KOPT-K1 (cell line): ENCODE measurements around the gene CNOT10.
"Not testable (repeated sequence)": the region's sequence is repeated elsewhere in the genome, so short reads cannot be mapped to it uniquely, and the experiment has no call there.

Source experiments
- H3K27ac ChIP-seq: fragments of 200-600 bp; sonication (generic); 2 replicates; pipeline ENCODE4 v1.5.1; 2016; ENCODE audit warnings: antibody characterized with exemption, mild to moderate bottlenecking, low read depth, low read length; ENCODE audit not compliant: poor library complexity, severe bottlenecking
- H3K36me3 ChIP-seq: fragments of 200-600 bp; sonication (generic); 2 replicates; pipeline ENCODE4 v1.5.1; 2017; ENCODE audit warnings: antibody characterized with exemption, mild to moderate bottlenecking, low read length, moderate library complexity; ENCODE audit not compliant: insufficient read depth
- H3K9me3 ChIP-seq: fragments of 200-600 bp; sonication (generic); 2 replicates; pipeline ENCODE4 v1.5.1; 2017; ENCODE audit warnings: antibody characterized with exemption, low read length, mild to moderate bottlenecking; ENCODE audit not compliant: insufficient read depth, poor library complexity, severe bottlenecking

The CNOT10 gene

GRCh38 chr3:32759342-32759741 is 74.4 kb downstream of the CNOT10 start:
- Histone ChIP-seq H3K36me3 (peaks cover 48% of the 10 kb centered on the region), H3K27ac (peak overlapping the region; percentile 2), H3K9me3 (no peaks in the 10 kb centered on the region)

GRCh38 chr3:32764481-32764880 is 79.5 kb downstream of the CNOT10 start:
- no peaks in the 10 kb centered on the region for H3K9me3 ChIP-seq
- no peak overlapping the region for H3K27ac ChIP-seq
- H3K36me3 ChIP-seq = peaks cover 85% of the 10 kb centered on the region

DNA sequence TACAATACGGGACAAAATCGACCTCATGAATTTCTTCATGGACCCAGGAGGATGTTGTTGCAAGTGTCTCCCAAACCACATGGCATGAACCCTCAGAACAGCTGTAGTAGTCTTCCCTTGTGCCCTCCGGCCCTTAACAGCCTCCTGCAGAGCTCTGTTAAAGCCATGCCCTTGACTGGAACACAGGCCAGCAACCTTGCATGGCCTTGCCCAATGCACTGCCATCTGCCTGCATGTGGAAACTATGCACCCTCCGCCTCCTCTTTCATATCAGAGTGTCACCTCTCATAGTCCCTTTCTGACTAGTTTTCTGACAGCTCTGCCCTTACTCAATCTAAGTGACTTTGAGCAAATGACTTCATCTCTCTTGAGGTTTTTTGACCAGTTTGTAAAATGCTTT is 93.4 kb downstream of the CNOT10 start:
- H3K36me3 ChIP-seq = peaks cover 34% of the 10 kb centered on the region
- no peaks in the 10 kb centered on the region for H3K9me3 ChIP-seq
- H3K27ac ChIP-seq = no peak overlapping the region

GRCh38 chr3:32780071-32780734 is 95.2 kb downstream of the CNOT10 start:
- H3K27ac ChIP-seq = no peak overlapping the region
- no peaks in the 10 kb centered on the region for H3K9me3 ChIP-seq
- H3K36me3 ChIP-seq = peaks cover 16% of the 10 kb centered on the region

GRCh38 chr3:32780735-32781210 is 95.8 kb downstream of the CNOT10 start:
- H3K27ac ChIP-seq = no peak overlapping the region
- no peaks in the 10 kb centered on the region for H3K9me3 ChIP-seq
- peaks cover 12% of the 10 kb centered on the region for H3K36me3 ChIP-seq

DNA sequence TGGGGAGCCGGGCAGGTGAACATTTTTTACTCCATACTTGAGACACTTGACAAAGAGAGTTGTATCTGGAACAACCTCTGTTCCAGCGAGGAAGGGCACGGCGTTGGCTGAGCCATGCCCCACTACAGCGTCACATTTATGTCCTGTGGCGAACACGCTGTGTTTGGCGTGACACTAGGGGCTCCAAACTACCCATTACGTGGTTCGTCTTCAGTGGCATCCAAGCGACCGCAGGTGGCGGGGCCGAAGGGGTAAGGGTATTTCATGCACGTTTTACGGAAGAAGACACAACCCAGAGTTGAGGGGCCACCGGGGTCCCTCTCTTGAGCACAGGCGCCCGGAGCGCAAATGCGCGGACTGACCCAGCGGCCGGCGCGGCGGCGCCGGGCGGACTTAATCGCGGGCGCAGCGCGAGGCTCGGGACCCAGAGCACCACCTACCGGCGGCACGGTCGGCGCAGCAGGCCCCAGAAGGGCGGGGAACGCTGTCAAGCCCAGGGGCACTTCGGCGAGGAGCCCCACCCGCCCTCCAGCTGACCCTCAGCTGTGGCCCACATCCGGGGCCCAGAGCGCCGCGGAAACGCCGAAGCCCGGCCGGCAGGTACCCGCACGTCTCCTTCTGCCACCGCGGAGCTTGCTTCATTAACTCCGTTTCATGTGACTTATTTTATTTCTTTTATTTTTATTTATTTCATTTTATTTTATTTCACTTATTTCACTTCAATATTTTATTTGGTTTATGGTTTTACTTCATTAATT is 96.4 kb downstream of the CNOT10 start:
- no peaks in the 10 kb centered on the region for H3K9me3 ChIP-seq
- no peak overlapping the region for H3K27ac ChIP-seq
- peaks cover 6% of the 10 kb centered on the region for H3K36me3 ChIP-seq

- not testable (repeated sequence) for H3K9me3 ChIP-seq, H3K36me3 ChIP-seq, H3K27ac ChIP-seq
Measured at GRCh38 chr3:32781969-32782270, 96.9 kb downstream of the CNOT10 start.

- no peaks in the 10 kb centered on the region; the same call in 1 of the 2 replicates for H3K36me3 ChIP-seq
- H3K9me3 ChIP-seq = no peaks in the 10 kb centered on the region
- H3K27ac ChIP-seq = no peak overlapping the region
Measured at GRCh38 chr3:32782407-32782806, 97.4 kb downstream of the CNOT10 start.

DNA sequence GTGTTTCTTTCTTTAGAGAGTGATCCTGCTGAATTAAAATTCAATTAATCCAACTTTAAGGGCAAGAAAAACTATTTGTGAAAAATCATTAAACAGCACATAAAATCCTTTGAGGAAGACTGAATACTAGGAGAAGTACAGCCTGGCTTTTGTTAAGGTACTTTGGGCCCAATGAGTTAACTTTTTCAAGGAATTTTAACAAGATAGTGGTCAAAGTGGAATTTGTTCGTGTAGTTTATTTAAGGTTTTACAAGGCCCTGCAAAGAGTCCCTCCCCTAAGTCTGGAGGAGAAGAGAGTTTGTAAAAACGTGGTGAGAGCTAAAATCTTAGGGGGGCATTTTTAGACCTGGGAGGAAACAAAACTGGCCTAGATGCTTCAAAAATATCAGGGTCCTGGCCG is 106.8 kb downstream of the CNOT10 start:
- no peak overlapping the region for H3K27ac ChIP-seq
- no peaks in the 10 kb centered on the region for H3K9me3 ChIP-seq
- H3K36me3 ChIP-seq = no peaks in the 10 kb centered on the region

GRCh38 chr3:32794487-32795308 is 109.7 kb downstream of the CNOT10 start:
- H3K9me3 ChIP-seq = no peaks in the 10 kb centered on the region

DNA sequence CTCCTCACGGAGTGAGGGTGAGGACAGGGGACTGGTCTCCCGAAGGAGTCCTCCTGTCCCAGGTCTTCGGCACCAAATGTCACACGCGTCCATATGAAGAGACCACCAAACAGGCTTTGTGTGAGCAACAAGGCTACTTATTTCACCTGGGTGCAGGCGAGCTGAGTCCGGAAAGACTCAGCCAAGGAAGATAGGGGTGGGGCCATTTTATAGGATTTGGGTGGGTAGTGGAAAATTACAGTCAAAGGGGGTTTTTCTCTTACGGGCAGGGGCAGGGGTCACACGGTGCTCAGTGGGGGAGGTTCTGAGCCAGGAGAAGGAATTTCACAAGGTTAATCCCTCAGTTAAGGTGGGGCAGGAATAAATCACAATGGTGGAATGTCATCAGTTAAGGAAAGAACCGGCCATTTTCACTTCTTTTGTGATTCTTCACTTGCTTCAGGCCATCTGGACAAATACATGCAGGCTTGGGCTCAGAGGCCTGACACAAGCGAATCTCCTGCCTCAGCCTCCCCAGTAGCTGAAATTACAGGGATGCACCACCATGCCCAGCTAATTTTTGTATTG is 111.5 kb downstream of the CNOT10 start:
- not testable (repeated sequence) for H3K36me3 ChIP-seq, H3K27ac ChIP-seq, H3K9me3 ChIP-seq

More at GRCh38 chr3:32794487-32795308, 109.7 kb downstream of the CNOT10 start:
- no peak overlapping the region for H3K27ac ChIP-seq
- no peaks in the 10 kb centered on the region for H3K36me3 ChIP-seq

GRCh38 chr3:32797776-32798175 is 112.8 kb downstream of the CNOT10 start:
- Histone ChIP-seq H3K27ac (no peak overlapping the region), H3K36me3 (no peaks in the 10 kb centered on the region), H3K9me3 (no peaks in the 10 kb centered on the region)

DNA sequence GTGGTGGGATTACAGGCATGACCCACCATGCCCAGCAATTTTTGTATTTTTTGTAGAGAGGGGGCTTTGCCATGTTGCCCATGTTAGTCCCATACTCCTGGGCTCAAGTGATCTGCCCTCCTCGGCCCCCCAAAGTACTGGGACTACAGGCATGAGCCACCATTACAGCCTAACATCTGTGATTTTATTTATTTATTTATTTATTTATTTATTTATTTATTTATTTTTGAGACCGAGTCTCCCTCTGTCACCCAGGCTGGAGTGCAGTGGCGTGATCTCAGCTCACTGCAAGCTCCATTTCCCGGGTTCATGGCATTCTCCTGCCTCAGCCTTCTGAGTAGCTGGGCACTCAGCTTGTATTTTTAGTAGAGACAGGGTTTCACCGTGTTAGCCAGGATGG is 116.5 kb downstream of the CNOT10 start:
- H3K36me3 ChIP-seq, H3K27ac ChIP-seq, H3K9me3 ChIP-seq: not testable (repeated sequence)

GRCh38 chr3:32813180-32813579 is 128.2 kb downstream of the CNOT10 start:
- no peaks in the 10 kb centered on the region for H3K36me3 ChIP-seq
- no peak overlapping the region for H3K27ac ChIP-seq
- H3K9me3 ChIP-seq = peaks cover 10% of the 10 kb centered on the region

DNA sequence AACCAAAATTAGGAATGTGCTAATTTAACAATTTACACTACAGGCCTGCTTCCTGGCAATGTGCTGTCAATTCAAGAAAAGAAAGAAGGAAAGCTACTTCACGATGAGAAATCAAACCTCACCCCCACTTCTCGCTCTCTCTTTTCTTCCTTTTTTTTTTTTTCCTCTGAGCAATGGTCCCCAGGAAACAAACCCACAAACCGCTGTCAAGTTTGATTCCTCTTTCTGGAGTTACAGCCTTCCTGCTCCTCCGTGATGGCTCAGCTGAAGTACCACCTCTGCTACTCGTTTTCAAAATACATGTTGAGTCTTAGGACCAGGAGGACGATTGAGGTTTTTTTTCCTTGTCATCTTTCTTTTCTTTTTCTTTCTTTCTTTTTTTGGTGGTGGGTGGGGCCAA is 129.4 kb downstream of the CNOT10 start:
- Histone ChIP-seq H3K36me3 (no peaks in the 10 kb centered on the region), H3K27ac (no peak overlapping the region), H3K9me3 (peaks cover 21% of the 10 kb centered on the region)
